Measurements from ENCODE around the gene CBLN3. TPM values are rescaled to one million over a fixed set of nuclear protein-coding genes. Genes with fewer than 3 reads are reported as not detected.

Gene CBLN3
- total and polyA plus RNA-seq, 4 donors: 0.59 to 2.4 (median 1.5) TPM

- peaks cover 5% of the 10 kb centered on the region for H3K36me3 ChIP-seq (ENCODE audit: control insufficient read depth, insufficient read depth, low read length)
- 86% methylated on average over 1 of the region's 2 CpGs for WGBS (ENCODE audit: insufficient coverage)
These were observed 3.1 kb downstream of the CBLN3 start for GRCh38 chr14:24426150-24426911.

GRCh38 chr14:24425704-24426103 lies 3.8 kb downstream of the CBLN3 start:
- H3K9me3 ChIP-seq (ENCODE audit: control insufficient read depth, insufficient read depth, low read length): no peaks in the 10 kb centered on the region
- H3K4me3 ChIP-seq (ENCODE audit: low read depth, low read length): no peak overlapping the region
- no peak for DNase-seq (ENCODE audit: low read depth in 4 of 6, low spot score in 6 of 6)
- H3K27ac ChIP-seq (ENCODE audit: low read depth, low read length): no peak overlapping the region
- 56% methylated on average over 1 of the region's 3 CpGs for WGBS (ENCODE audit: insufficient coverage)
- H3K36me3 ChIP-seq (ENCODE audit: control insufficient read depth, insufficient read depth, low read length): peaks cover 3% of the 10 kb centered on the region
- H3K27me3 ChIP-seq (ENCODE audit: control insufficient read depth, insufficient read depth, low read length): peaks cover 4% of the 10 kb centered on the region
- peaks cover 19% of the 10 kb centered on the region for H3K4me1 ChIP-seq (ENCODE audit: control insufficient read depth, insufficient read depth, low read length)

More at GRCh38 chr14:24426150-24426911, 3.1 kb downstream of the CBLN3 start:
- Histone ChIP-seq H3K4me1 (ENCODE audit: control insufficient read depth, insufficient read depth, low read length) (peaks cover 25% of the 10 kb centered on the region), H3K9me3 (ENCODE audit: control insufficient read depth, insufficient read depth, low read length) (no peaks in the 10 kb centered on the region), H3K4me3 (ENCODE audit: low read depth, low read length) (no peak overlapping the region), H3K27ac (ENCODE audit: low read depth, low read length) (no peak overlapping the region), H3K27me3 (ENCODE audit: control insufficient read depth, insufficient read depth, low read length) (peaks cover 4% of the 10 kb centered on the region)
- no peak for DNase-seq (ENCODE audit: low read depth in 4 of 6, low spot score in 6 of 6)

GRCh38 chr14:24422694-24423601 lies 6.5 kb downstream of the CBLN3 start:
- Histone ChIP-seq H3K4me3 (ENCODE audit: low read depth, low read length) (no peak overlapping the region), H3K36me3 (ENCODE audit: control insufficient read depth, insufficient read depth, low read length) (no peaks in the 10 kb centered on the region), H3K27ac (ENCODE audit: low read depth, low read length) (no peak overlapping the region), H3K27me3 (ENCODE audit: control insufficient read depth, insufficient read depth, low read length) (no peaks in the 10 kb centered on the region), H3K4me1 (ENCODE audit: control insufficient read depth, insufficient read depth, low read length) (no peaks in the 10 kb centered on the region), H3K9me3 (ENCODE audit: control insufficient read depth, insufficient read depth, low read length) (no peaks in the 10 kb centered on the region)
- 74% methylated on average over 8 of the region's 12 CpGs for WGBS (ENCODE audit: insufficient coverage)
- no peak for DNase-seq (ENCODE audit: low read depth in 4 of 6, low spot score in 6 of 6)

GRCh38 chr14:24422261-24422660 lies 7.2 kb downstream of the CBLN3 start:
- H3K4me1 ChIP-seq (ENCODE audit: control insufficient read depth, insufficient read depth, low read length): no peaks in the 10 kb centered on the region
- H3K4me3 ChIP-seq (ENCODE audit: low read depth, low read length): no peak overlapping the region
- no peak overlapping the region for H3K27ac ChIP-seq (ENCODE audit: low read depth, low read length)
- H3K27me3 ChIP-seq (ENCODE audit: control insufficient read depth, insufficient read depth, low read length): no peaks in the 10 kb centered on the region
- H3K9me3 ChIP-seq (ENCODE audit: control insufficient read depth, insufficient read depth, low read length): no peaks in the 10 kb centered on the region
- 71% methylated on average over 4 of the region's 4 CpGs for WGBS (ENCODE audit: insufficient coverage)
- H3K36me3 ChIP-seq (ENCODE audit: control insufficient read depth, insufficient read depth, low read length): no peaks in the 10 kb centered on the region
- no peak for DNase-seq (ENCODE audit: low read depth in 4 of 6, low spot score in 6 of 6)

GRCh38 chr14:24418492-24418873 lies 11.0 kb downstream of the CBLN3 start:
- H3K4me3 ChIP-seq (ENCODE audit: low read depth, low read length): no peak overlapping the region
- H3K4me1 ChIP-seq (ENCODE audit: control insufficient read depth, insufficient read depth, low read length): peaks cover 7% of the 10 kb centered on the region
- no peaks in the 10 kb centered on the region for H3K9me3 ChIP-seq (ENCODE audit: control insufficient read depth, insufficient read depth, low read length)
- H3K27ac ChIP-seq (ENCODE audit: low read depth, low read length): no peak overlapping the region
- H3K36me3 ChIP-seq (ENCODE audit: control insufficient read depth, insufficient read depth, low read length): peaks cover 33% of the 10 kb centered on the region
- H3K27me3 ChIP-seq (ENCODE audit: control insufficient read depth, insufficient read depth, low read length): no peaks in the 10 kb centered on the region
- WGBS (ENCODE audit: insufficient coverage): 83% methylated on average over 6 of the region's 6 CpGs
- DNase-seq (ENCODE audit: low read depth in 4 of 6, low spot score in 6 of 6): no peak

GRCh38 chr14:24417832-24418491 lies 11.5 kb downstream of the CBLN3 start:
- H3K9me3 ChIP-seq (ENCODE audit: control insufficient read depth, insufficient read depth, low read length): no peaks in the 10 kb centered on the region
- DNase-seq (ENCODE audit: low read depth in 4 of 6, low spot score in 6 of 6): no peak
- H3K4me1 ChIP-seq (ENCODE audit: control insufficient read depth, insufficient read depth, low read length): peaks cover 7% of the 10 kb centered on the region
- WGBS (ENCODE audit: insufficient coverage): 74% methylated on average over 6 of the region's 6 CpGs
- H3K27ac ChIP-seq (ENCODE audit: low read depth, low read length): no peak overlapping the region
- no peak overlapping the region for H3K4me3 ChIP-seq (ENCODE audit: low read depth, low read length)
- H3K27me3 ChIP-seq (ENCODE audit: control insufficient read depth, insufficient read depth, low read length): no peaks in the 10 kb centered on the region
- H3K36me3 ChIP-seq (ENCODE audit: control insufficient read depth, insufficient read depth, low read length): peaks cover 36% of the 10 kb centered on the region

GRCh38 chr14:24416932-24417619 lies 12.4 kb downstream of the CBLN3 start:
- Histone ChIP-seq H3K4me1 (ENCODE audit: control insufficient read depth, insufficient read depth, low read length) (peaks cover 7% of the 10 kb centered on the region), H3K4me3 (ENCODE audit: low read depth, low read length) (no peak overlapping the region), H3K27me3 (ENCODE audit: control insufficient read depth, insufficient read depth, low read length) (no peaks in the 10 kb centered on the region), H3K27ac (ENCODE audit: low read depth, low read length) (no peak overlapping the region), H3K36me3 (ENCODE audit: control insufficient read depth, insufficient read depth, low read length) (peaks cover 37% of the 10 kb centered on the region), H3K9me3 (ENCODE audit: control insufficient read depth, insufficient read depth, low read length) (no peaks in the 10 kb centered on the region)
- no peak for DNase-seq (ENCODE audit: low read depth in 4 of 6, low spot score in 6 of 6)
- WGBS (ENCODE audit: insufficient coverage): 80% methylated on average over 16 of the region's 16 CpGs

- Histone ChIP-seq H3K4me3 (ENCODE audit: low read depth, low read length) (no peak overlapping the region), H3K27me3 (ENCODE audit: control insufficient read depth, insufficient read depth, low read length) (no peaks in the 10 kb centered on the region), H3K27ac (ENCODE audit: low read depth, low read length) (no peak overlapping the region), H3K36me3 (ENCODE audit: control insufficient read depth, insufficient read depth, low read length) (peaks cover 42% of the 10 kb centered on the region), H3K4me1 (ENCODE audit: control insufficient read depth, insufficient read depth, low read length) (peaks cover 7% of the 10 kb centered on the region), H3K9me3 (ENCODE audit: control insufficient read depth, insufficient read depth, low read length) (no peaks in the 10 kb centered on the region)
- no peak for DNase-seq (ENCODE audit: low read depth in 4 of 6, low spot score in 6 of 6)
- 79% methylated on average over 19 of the region's 19 CpGs for WGBS (ENCODE audit: insufficient coverage)
These were observed 13.1 kb downstream of the CBLN3 start for GRCh38 chr14:24416254-24416931.

Measured in spinal cord (tissue), 10 donors.